ENCODE measurements around the gene COMMD7.
"Not testable (repeated sequence)": the region's sequence is repeated elsewhere in the genome, so short reads cannot be mapped to it uniquely, and the experiment has no call there.

The COMMD7 gene

GRCh38 chr20:32728435-32728834 is 14.8 kb downstream of the COMMD7 start:
- DNase-seq = not testable (repeated sequence)

- no peak for DNase-seq
Measured at GRCh38 chr20:32727683-32728082, 15.6 kb downstream of the COMMD7 start.

DNA sequence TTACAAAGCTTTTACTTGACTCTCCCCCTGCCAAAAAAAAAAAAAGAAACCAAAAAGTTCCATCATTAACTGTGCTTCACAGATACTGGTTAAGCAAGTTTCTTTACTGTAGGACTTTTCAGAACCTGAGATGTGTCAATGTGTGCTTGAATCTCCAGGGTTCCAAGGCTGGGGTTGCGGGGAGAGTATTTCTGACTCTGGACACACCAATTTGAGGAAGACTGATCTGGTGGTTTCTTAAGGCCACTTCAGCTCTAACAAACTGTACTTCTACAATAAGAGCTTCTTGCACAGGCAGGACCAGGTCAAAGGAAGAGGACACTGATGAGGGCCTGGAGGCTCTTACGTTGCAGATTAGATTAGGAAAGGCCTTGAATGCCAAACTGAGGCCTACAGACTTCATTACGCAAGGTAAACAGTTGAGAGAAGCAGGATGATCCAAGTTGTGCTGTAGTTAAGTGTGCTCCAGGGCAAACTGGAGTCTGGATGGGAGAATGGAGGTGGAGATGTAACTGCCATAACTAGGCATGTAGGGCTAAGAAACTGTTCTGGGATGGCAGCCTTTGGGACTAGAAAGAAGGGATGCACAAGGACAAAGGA is 24.4 kb downstream of the COMMD7 start:
- no peak for DNase-seq

DNA sequence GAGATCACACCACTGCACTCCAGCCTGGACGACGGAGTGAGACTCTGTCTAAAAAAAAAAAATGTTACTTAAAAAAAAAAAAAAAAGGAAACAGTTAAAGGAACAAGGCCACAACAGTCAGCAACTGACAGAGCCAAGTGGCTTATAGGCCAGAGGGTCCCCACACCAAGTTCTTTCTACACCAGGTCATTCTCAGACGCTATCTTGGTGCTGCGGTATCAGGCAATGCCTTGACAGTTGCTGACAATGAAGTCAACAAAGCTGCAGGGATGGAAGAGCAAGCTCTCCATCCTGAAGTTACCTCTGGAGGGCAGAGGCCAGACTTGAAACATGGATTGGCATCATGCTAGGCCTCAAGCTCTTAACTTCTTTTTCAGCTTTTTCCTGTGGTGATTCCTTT is 31.9 kb downstream of the COMMD7 start:
- no peak for DNase-seq

GRCh38 chr20:32709632-32710121 is 33.6 kb downstream of the COMMD7 start:
- DNase-seq = no peak

DNA sequence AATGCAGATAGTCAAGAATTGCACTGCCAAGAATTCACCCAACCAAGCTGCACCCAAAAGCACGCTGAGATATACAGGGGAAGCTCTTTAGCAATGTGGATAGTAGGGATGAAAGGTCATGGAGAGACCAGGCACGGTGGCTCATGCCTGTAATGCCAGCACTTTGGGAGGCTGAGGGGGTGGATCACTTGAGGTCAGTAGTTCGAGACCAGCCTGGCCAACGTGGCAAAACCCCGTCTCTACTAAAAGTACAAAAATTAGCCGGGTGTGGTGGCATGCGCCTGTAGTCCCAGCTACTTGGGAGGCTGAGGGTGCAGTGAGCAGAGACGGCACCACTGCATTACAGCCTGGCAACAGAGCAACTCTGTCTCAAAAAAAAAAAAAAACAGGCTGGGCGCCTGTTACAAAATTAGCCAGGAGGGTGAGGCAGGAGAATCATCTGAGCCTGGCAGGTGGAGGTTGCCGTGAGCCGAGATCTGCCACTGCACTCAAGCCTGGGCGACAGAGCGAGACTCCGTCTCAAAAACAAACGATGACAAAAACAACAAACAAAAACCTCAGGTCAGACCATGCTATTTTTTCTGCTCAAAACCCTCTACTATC is 34.1 kb downstream of the COMMD7 start:
- DNase-seq = not testable (repeated sequence)

- DNase-seq = no peak
Measured at GRCh38 chr20:32707691-32708581, 35.3 kb downstream of the COMMD7 start.

- no peak for DNase-seq
Measured at GRCh38 chr20:32706486-32706885, 36.8 kb downstream of the COMMD7 start.

DNA sequence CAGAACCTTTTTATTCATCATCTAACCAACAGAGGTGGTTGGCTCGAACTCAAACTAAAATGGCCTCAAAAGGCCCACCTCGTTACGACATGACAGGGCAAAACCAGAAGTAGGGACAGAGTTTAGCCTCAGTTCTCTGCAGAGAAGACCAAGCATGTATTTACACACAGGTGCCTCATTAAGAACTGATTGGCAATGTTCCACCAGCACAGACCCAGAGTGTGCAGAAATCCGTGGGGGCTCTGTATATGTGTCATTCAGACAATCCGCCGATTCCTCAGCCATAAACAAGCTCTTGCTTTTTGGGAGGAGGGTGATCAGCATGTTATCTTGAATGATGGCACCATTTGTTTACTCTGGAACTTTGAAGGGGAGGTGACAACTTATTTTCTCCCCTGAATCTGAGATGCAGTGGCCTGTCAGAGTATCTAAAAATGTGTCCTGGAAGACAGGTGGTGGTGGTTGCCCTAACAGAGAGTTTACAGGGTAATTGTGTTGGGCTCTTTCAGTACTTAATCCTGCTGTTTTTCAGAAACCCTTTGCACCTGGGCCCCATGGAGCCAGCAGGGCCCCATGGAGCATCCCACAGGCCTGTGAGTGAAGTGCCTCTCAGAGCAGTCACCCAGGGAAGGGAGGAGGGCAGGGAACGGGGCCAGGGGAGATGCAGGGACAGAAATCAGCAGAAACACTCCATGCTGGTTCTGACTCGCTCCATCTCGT is 40.4 kb downstream of the COMMD7 start:
- no peak for DNase-seq

- no peak for DNase-seq
Measured at GRCh38 chr20:32697608-32698007, 45.7 kb downstream of the COMMD7 start.

DNA sequence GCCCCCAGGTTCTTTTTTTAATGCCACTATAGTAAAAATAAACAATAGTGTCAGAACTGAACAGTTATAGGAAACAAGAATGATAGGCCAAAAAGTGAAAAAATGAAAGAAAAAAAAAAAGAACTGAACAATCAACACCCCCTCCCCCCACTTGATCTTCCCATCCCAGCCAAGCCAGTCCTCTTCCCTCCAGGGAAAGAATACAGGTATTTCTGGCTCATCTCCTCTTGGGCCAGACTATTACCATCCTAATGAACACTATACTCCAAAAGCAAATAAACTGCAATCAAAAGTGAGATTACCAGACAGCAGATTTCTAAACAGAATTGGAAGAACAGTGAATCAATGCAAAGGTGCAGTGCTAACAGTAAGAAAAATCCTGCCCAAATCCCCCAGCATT is 48.2 kb downstream of the COMMD7 start:
- no peak for DNase-seq

GRCh38 chr20:32688966-32689365 is 54.3 kb downstream of the COMMD7 start:
- DNase-seq = not testable (repeated sequence)

GRCh38 chr20:32687180-32687532 is 56.1 kb downstream of the COMMD7 start:
- DNase-seq = no peak

- no peak for DNase-seq
Measured at GRCh38 chr20:32686530-32687179, 56.6 kb downstream of the COMMD7 start.

- no peak for DNase-seq
Measured at GRCh38 chr20:32685541-32686529, 57.4 kb downstream of the COMMD7 start.

- no peak for DNase-seq
Measured at GRCh38 chr20:32682508-32682987, 60.7 kb downstream of the COMMD7 start.

GRCh38 chr20:32681175-32682084 is 61.8 kb downstream of the COMMD7 start:
- DNase-seq = no peak

GRCh38 chr20:32680544-32681174 is 62.6 kb downstream of the COMMD7 start:
- DNase-seq = no peak

DNA sequence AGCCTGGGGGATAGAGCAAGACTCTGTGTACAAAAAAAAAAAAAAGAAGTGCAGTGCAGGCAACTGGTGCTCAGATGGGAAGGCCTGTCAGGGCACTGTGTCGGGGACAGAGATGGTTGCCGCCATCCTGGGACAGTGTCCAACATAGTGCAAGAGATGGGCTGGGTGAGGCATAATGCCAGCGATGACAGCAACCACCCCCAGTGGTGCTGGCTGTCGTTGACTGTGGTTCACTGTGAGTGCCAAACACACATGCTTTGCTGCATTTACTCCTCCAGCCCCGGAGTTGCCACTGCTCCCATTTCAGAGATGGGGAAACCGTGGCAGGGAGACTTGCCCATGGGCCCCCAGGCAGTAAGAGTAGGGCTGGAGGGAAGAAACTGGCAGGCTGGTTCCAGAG is 64.3 kb downstream of the COMMD7 start:
- no peak for DNase-seq

Data from stimulated activated CD4-positive, alpha-beta T cell treated with anti-CD3 and anti-CD28 coated beads, Interleukin-2, amount 100 ng/mL, for 24 hours (primary cell).